T follicular helper cell (primary cell): ENCODE measurements around the gene FERD3L.
"Not testable (repeated sequence)": the region's sequence is repeated elsewhere in the genome, so short reads cannot be mapped to it uniquely, and the experiment has no call there.

Experiments
- DNase-seq: peaks from one replicate; pipeline ENCODE4 v3.0.0-alpha.2; 2020; ENCODE audit warnings: low read depth
- total RNA-seq, 2 experiments: gene quantifications; one replicate each; lab custom pipeline; 2026; lab: John Stamatoyannopoulos, UW

FERD3L gene, protein sequence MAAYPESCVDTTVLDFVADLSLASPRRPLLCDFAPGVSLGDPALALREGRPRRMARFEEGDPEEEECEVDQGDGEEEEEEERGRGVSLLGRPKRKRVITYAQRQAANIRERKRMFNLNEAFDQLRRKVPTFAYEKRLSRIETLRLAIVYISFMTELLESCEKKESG
- total RNA-seq: 0 reads per million in 2 experiments

GRCh38 chr7:19144661-19145433 is at the start of gene FERD3L:
Gene FERD3L, minus strand, starts transcription at chr7:19145421. Its CDS starts 59 bp downstream, at chr7:19145362.
- DNase-seq: no peak

DNA sequence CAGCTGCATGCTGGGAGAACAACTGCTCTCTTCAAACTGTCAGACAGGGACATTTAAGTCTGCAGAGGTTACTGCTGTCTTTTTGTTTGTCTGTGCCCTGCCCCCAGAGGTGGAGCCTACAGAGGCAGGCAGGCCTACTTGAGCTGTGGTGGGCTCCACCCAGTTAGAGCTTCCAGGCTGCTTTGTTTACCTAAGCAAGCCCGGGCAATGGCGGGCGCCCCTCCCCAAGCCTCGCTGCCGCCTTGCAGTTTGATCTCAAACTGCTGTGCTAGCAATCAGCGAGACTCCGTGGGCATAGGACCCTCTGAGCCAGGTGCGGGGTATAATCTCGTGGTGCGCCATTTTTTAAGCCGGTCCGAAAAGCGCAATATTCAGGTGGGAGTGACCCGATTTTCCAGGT is 49.2 kb upstream of the FERD3L start:
- DNase-seq: not testable (repeated sequence)

DNA sequence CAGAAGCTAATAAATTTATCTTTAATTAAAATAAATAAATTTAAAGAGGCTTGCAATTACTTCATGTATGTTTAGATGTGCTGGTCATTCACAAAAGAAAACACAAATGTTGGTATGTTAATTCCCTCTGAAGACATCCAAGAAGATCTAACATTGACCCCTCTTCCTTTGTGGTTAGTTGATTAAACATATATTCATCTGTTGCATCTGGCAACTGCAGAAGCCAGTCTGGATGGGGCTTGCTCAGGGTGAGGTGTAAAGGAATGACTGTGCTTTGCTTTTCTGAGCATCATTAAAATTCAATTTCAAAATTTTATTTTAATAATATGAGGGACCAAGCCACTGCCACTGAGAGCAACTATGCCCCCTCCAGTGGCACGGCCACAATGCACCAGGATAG is 36.4 kb upstream of the FERD3L start:
- no peak for DNase-seq

DNA sequence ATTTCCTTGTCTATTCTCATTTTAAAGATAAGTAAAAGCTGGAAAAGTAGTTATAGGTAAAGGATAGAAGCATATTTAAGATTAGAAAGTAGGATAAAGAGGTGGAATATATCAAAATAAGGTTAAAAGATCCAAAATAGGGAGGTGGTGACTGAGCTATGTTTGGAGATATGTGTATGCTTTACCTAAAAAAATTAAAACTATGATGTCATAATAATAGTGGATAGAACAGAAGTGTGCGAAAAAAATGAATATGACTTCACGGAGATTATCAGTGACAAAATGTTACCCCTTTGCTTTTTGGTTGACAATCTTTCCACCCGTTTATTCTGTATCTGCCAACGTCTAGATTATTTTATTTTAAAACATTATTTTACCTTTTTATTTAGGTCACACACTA is 33.4 kb upstream of the FERD3L start:
- DNase-seq: no peak

DNA sequence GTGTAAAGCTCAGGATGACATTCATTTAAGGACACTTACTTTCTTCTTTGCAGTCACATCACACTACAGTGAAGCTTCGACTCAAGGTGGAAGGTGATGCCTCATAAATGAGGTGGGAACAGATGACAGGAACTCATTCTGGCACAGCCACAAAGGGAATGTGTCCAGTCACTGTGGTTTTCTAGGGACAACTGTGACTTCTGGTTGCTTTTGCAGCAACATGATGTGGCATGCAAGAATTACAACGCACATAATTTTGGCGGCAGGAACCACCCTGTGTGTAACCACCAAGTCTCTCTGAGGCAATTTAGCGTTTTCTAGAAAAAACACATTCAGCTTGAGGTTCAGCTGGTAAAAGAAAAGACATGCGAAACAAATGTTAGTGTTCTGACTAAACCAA is 32.0 kb upstream of the FERD3L start:
- no peak for DNase-seq

GRCh38 chr7:19175241-19175640 is 30.0 kb upstream of the FERD3L start:
- DNase-seq: no peak

GRCh38 chr7:19161671-19162070 is 16.4 kb upstream of the FERD3L start:
- no peak for DNase-seq

DNA sequence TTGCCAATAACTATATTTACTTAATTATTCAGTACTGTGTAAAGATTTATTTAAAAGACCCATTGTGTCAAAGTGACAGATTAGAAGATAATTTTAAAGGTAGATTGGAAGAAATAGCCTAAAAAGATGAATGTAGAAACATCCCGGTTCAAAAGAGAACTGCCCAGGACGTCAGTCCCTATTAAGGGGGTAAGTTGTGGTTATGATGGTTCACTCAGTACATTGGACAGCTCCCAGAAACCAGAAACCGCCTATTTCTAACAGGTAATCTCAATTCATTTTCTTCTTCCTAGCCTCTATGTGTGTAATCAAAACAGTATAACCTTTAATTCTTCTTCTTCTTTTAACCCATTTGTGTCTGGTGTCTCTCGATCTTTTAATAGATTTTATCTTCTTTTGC is 1.5 kb upstream of the FERD3L start:
- DNase-seq: no peak

DNA sequence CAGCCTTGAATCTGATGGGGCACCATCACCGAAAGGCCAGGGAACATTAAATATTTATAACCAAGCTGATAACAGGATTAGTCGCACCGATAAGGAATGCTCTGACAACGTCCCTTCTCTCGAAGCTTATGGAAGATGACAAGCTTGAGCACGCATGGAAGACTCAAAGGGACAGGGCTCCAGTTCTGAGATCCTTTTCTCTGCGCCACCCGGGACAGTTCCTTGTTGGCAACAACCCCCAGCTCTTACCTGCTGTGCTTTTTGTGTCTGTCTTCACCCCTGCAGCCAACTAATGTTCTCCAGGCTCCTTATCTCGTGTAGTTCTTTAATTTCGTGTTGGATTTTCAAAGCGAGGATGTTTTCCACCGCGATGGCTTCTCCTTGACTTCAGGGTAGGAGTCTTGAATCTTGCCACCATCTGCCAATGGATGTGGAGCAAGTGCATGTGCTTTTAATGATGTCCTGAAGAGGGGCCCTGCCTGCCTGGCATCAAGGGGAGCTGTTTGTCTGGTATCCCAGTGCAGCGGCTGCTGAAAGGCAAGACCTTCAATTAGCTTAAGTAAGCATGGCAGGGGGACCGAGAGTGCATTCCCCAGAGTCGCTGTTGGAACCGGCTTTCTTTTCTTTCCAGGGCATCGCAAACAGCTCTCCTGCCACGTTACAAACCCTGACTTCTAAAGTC is 354 bp upstream of the FERD3L start:
- DNase-seq: no peak

DNA sequence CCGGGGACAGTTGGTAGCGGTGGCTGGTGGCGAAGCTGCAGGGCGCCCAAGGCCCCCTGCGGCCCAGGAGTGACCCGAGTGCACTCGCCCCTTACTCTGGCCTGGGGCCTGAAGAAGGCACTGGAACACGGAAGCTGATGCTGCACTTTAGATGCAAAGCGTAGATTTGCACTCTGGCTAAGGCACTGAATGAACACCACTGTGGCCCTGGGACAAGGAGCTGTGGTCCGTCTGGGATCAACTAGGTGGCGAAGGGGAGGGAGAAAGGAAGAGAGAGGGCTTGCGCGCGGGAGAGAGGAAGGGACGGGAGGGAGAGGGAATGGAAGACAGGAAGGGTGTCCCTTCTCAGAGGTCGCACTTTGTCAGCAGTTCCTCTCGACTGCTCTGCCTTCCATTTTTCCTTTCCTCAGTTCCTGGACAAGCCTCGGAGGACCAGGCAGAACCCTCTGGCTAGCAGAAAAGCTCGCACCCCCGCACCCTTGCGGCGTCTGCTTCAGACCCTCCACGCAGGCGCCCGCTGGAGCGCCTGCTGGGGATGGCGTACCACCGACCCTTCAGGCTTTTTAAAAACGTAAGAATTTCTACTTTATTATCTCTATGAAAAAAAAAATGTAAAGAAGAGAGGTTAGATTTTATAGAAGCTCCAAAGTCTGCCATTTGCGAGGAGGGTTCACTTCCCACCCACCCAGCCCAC is 1.2 kb downstream of the FERD3L start:
- DNase-seq: no peak

GRCh38 chr7:19139706-19140327 is 5.4 kb downstream of the FERD3L start:
- no peak for DNase-seq

DNA sequence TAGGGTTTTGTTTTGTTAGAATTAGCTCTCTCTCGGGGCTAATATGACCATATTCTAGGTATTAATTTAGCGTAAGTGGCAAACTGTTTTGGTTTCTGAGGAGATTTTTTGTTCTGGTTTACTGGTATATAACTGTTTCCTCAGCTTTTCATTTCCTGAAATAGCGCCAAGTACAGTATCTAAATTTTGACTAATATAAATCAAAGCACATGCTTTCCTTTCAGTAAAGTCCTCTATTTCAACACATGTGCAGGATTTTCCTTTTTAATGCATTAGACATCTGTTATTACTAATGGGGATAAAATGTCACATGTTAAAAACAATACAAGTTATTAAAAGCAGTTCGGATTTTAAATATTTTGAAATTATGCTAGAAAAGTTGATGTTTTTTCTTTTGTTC is 11.3 kb downstream of the FERD3L start:
- DNase-seq: no peak

DNA sequence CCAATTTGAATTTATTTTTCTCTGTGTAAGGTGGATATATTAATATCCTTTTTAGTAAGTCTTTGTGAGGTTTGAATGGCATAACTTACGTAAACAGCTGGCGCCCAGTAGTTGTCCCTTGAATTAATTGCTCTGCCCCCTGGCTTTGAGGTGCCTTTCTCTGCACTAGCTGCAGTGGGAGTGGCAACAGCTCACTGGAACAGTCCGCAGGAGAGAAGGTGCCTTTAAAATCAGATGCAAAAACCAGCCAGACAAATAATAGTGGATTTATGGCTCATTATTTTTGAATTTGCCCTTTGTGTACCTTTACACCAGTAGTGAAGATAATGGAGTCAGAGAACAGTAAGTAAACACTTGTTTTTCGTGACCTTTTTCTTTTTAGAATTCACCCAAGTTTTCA is 11.8 kb downstream of the FERD3L start:
- no peak for DNase-seq

GRCh38 chr7:19128856-19129255 is 16.4 kb downstream of the FERD3L start:
- DNase-seq: no peak

- DNase-seq: no peak
Measured at GRCh38 chr7:19121977-19122588, 23.1 kb downstream of the FERD3L start.

DNA sequence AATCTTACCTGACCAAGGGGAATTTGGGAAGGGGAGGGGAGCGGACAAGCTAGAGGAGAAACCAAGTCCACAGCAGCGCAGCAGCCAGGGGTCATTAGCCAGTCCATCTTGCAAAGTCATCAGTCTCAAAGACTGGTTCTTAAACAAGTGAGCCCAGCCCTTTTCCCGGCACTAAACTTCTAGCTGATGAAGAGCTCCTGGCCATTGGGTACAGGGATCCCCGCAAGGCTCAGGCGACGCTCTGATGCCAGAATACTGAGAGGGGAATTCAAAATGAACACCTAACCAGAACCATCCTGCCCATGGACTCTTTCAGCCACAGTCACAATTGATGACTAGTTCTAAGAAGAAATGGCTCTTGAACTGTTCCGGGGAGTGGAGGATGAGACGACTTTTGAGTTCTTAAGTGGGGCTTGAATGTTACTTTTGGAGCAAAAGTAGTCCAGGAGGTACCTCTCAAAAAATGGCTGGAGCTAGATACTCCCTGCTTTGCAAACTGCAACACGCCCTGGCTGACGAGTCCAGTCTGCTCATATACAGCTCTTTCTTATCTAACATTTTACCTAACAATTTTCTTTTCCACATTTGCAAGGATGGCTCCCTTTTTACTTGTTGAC is 25.2 kb downstream of the FERD3L start:
- DNase-seq: no peak

DNA sequence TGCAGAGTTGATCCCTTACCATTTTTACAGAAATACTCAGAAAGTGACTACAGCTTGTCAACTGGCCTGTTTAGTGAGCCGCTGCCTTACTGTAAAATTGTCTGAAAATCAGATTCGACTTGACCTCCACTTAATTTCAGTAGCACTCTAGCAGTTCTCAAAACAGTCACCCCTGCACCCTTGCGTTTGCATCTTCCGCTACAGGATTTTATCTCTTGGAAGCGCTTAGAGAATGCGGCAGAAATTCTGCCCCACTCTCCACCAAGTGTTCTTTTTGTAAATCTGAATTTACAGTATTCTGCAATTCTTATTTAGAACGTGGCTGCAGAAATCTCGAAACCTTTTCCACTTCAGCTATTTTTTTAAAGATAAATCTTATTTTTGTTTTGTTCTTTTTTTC is 25.8 kb downstream of the FERD3L start:
- DNase-seq: no peak

DNA sequence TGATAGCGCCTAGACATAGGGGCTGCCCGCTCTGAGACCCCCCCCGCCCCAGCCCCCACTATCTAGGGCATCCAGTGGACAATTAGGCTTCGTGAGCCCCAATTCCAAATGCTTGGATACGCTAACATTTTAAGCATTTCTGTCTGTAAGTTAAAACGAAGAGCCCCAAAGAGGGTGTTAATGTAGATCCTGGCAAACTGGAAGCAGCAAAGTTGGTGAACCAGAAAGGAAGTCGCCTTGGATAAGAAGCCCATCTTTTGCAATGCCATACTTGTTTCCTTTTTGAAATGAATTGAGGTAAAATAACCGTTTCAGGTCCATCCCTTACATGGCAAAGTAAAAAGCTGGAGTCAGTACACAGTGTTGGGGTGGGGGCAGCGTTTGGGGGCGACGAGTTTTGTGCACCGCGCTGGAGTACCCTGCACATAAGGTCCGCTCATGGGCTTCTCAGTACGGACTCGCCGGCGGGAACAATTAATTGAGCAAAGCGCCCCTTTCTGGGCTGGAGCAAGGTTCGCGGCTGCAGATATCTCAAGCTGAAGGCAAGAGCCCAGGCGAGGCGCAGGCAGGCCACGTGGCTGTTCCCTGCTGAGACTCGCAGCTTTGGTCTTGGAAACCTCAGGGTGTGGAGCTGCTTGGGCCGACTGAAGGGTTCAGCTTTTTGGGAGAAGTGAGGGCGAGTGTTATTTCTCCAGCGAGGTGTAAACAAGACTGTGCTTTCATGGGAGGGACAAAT is 26.4 kb downstream of the FERD3L start:
- DNase-seq: no peak

- no peak for DNase-seq
Measured at GRCh38 chr7:19117870-19118608, 27.2 kb downstream of the FERD3L start.
